ENCODE measurements around the gene ETS2.

The ETS2 gene

GRCh38 chr21:38777015-38777414, 28.7 kb upstream of the ETS2 start:
- Histone ChIP-seq H3K4me3 (ENCODE audit: low read depth in 1 of 5, low read length in 5 of 5) (no peak overlapping the region), H3K36me3 (ENCODE audit: control insufficient read depth in 5 of 5, insufficient read depth in 5 of 5, low read length in 5 of 5) (no peaks in the 10 kb centered on the region), H3K4me1 (ENCODE audit: control insufficient read depth in 5 of 5, insufficient read depth in 5 of 5, low read length in 5 of 5) (peaks cover 3 to 10% (median 3%) of the 10 kb centered on the region in 5 donors), H3K27ac (ENCODE audit: low read depth, low read length) (no peak overlapping the region), H3K9ac (ENCODE audit: low read length in 5 of 5) (no peak overlapping the region), H3K27me3 (ENCODE audit: control insufficient read depth in 5 of 5, insufficient read depth in 4 of 5, low read length in 5 of 5) (peaks cover 0 to 7% (median 2%) of the 10 kb centered on the region in 5 donors), H3K9me3 (ENCODE audit: control insufficient read depth in 5 of 5, low read length in 5 of 5) (peaks cover 9 to 18% (median 13%) of the 10 kb centered on the region in 5 donors)

- H3K9me3 ChIP-seq (ENCODE audit: control insufficient read depth in 5 of 5, low read length in 5 of 5) = peaks cover 13 to 23% (median 18%) of the 10 kb centered on the region in 5 donors
- peaks cover 0 to 7% (median 2%) of the 10 kb centered on the region in 5 donors for H3K27me3 ChIP-seq (ENCODE audit: control insufficient read depth in 5 of 5, insufficient read depth in 4 of 5, low read length in 5 of 5)
- H3K9ac ChIP-seq (ENCODE audit: low read length in 5 of 5) = no peak overlapping the region
- no peak overlapping the region for H3K27ac ChIP-seq (ENCODE audit: low read depth, low read length)
- H3K36me3 ChIP-seq (ENCODE audit: control insufficient read depth in 5 of 5, insufficient read depth in 5 of 5, low read length in 5 of 5) = no peaks in the 10 kb centered on the region
- peaks cover 3 to 10% (median 3%) of the 10 kb centered on the region in 5 donors for H3K4me1 ChIP-seq (ENCODE audit: control insufficient read depth in 5 of 5, insufficient read depth in 5 of 5, low read length in 5 of 5)
- H3K4me3 ChIP-seq (ENCODE audit: low read depth in 1 of 5, low read length in 5 of 5) = no peak overlapping the region
Observed at GRCh38 chr21:38777531-38777930, 28.2 kb upstream of the ETS2 start.

- no peak overlapping the region for H3K9ac ChIP-seq (ENCODE audit: low read length in 5 of 5)
- H3K4me3 ChIP-seq (ENCODE audit: low read depth in 1 of 5, low read length in 5 of 5) = no peak overlapping the region
- peaks cover 13 to 37% (median 29%) of the 10 kb centered on the region in 5 donors for H3K9me3 ChIP-seq (ENCODE audit: control insufficient read depth in 5 of 5, low read length in 5 of 5)
- H3K36me3 ChIP-seq (ENCODE audit: control insufficient read depth in 5 of 5, insufficient read depth in 5 of 5, low read length in 5 of 5) = no peaks in the 10 kb centered on the region
- no peaks in the 10 kb centered on the region for H3K27me3 ChIP-seq (ENCODE audit: control insufficient read depth in 5 of 5, insufficient read depth in 4 of 5, low read length in 5 of 5)
- no peak overlapping the region for H3K27ac ChIP-seq (ENCODE audit: low read depth, low read length)
- H3K4me1 ChIP-seq (ENCODE audit: control insufficient read depth in 5 of 5, insufficient read depth in 5 of 5, low read length in 5 of 5) = no peaks in the 10 kb centered on the region
Observed at GRCh38 chr21:38780879-38781278, 24.9 kb upstream of the ETS2 start.

DNA sequence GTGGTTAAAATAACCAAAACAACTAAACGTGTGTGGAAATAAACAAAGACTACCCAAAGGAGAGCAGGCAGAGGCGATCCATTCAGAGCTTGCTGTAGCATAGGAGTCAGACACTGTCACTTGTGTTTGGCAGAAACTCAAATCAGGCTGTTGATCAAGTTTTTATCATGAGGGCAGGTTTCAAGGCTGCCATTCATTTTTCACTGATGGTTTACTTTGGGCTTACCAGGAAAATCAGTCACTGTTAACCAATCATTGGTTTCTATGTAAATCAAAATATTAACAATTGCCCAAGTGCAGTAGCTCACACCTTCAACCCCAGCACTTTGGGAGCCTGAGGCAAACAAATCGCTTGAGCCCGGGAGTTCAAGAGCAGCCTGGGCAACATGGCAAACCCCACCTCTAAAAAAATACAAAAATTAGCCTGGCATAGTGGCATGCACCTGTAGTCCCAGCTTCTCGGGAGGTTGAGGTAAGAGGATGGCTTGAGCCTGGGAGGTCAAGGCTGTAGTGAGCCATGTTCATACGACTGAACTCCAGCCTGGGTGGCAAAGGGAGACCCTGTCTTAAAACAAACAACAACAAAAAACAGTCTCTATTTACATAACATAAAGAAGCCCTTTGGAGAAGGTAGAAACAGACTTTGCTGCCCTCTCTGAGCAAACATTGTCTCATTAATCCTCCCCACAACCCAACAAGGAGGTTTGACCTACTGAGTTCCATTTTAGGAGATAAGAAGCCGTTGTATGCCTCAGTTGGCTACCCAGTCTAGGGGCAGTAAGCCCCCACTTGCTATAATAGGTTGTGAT, 21.1 kb upstream of the ETS2 start:
- Histone ChIP-seq H3K36me3 (ENCODE audit: control insufficient read depth in 5 of 5, insufficient read depth in 5 of 5, low read length in 5 of 5) (no peaks in the 10 kb centered on the region), H3K9ac (ENCODE audit: low read length in 5 of 5) (no peak overlapping the region), H3K4me1 (ENCODE audit: control insufficient read depth in 5 of 5, insufficient read depth in 5 of 5, low read length in 5 of 5) (no peaks in the 10 kb centered on the region), H3K27ac (ENCODE audit: low read depth, low read length) (no peak overlapping the region), H3K9me3 (ENCODE audit: control insufficient read depth in 5 of 5, low read length in 5 of 5) (peaks cover 10 to 26% (median 21%) of the 10 kb centered on the region in 5 donors), H3K4me3 (ENCODE audit: low read depth in 1 of 5, low read length in 5 of 5) (no peak overlapping the region), H3K27me3 (ENCODE audit: control insufficient read depth in 5 of 5, insufficient read depth in 4 of 5, low read length in 5 of 5) (no peaks in the 10 kb centered on the region)

GRCh38 chr21:38785483-38785882, 20.2 kb upstream of the ETS2 start:
- H3K36me3 ChIP-seq (ENCODE audit: control insufficient read depth in 5 of 5, insufficient read depth in 5 of 5, low read length in 5 of 5) = no peaks in the 10 kb centered on the region
- no peak overlapping the region for H3K4me3 ChIP-seq (ENCODE audit: low read depth in 1 of 5, low read length in 5 of 5)
- no peak overlapping the region for H3K27ac ChIP-seq (ENCODE audit: low read depth, low read length)
- H3K27me3 ChIP-seq (ENCODE audit: control insufficient read depth in 5 of 5, insufficient read depth in 4 of 5, low read length in 5 of 5) = no peaks in the 10 kb centered on the region
- H3K9me3 ChIP-seq (ENCODE audit: control insufficient read depth in 5 of 5, low read length in 5 of 5) = peaks cover 10 to 26% (median 21%) of the 10 kb centered on the region in 5 donors
- H3K4me1 ChIP-seq (ENCODE audit: control insufficient read depth in 5 of 5, insufficient read depth in 5 of 5, low read length in 5 of 5) = no peaks in the 10 kb centered on the region
- H3K9ac ChIP-seq (ENCODE audit: low read length in 5 of 5) = no peak overlapping the region

- no peak overlapping the region for H3K27ac ChIP-seq (ENCODE audit: low read depth, low read length)
- H3K9me3 ChIP-seq (ENCODE audit: control insufficient read depth in 5 of 5, low read length in 5 of 5) = peaks cover 4 to 21% (median 15%) of the 10 kb centered on the region in 5 donors
- H3K27me3 ChIP-seq (ENCODE audit: control insufficient read depth in 5 of 5, insufficient read depth in 4 of 5, low read length in 5 of 5) = no peaks in the 10 kb centered on the region
- H3K9ac ChIP-seq (ENCODE audit: low read length in 5 of 5) = no peak overlapping the region
- no peaks in the 10 kb centered on the region for H3K4me1 ChIP-seq (ENCODE audit: control insufficient read depth in 5 of 5, insufficient read depth in 5 of 5, low read length in 5 of 5)
- H3K36me3 ChIP-seq (ENCODE audit: control insufficient read depth in 5 of 5, insufficient read depth in 5 of 5, low read length in 5 of 5) = no peaks in the 10 kb centered on the region
- H3K4me3 ChIP-seq (ENCODE audit: low read depth in 1 of 5, low read length in 5 of 5) = no peak overlapping the region
Observed at GRCh38 chr21:38787016-38787415, 18.7 kb upstream of the ETS2 start.

DNA sequence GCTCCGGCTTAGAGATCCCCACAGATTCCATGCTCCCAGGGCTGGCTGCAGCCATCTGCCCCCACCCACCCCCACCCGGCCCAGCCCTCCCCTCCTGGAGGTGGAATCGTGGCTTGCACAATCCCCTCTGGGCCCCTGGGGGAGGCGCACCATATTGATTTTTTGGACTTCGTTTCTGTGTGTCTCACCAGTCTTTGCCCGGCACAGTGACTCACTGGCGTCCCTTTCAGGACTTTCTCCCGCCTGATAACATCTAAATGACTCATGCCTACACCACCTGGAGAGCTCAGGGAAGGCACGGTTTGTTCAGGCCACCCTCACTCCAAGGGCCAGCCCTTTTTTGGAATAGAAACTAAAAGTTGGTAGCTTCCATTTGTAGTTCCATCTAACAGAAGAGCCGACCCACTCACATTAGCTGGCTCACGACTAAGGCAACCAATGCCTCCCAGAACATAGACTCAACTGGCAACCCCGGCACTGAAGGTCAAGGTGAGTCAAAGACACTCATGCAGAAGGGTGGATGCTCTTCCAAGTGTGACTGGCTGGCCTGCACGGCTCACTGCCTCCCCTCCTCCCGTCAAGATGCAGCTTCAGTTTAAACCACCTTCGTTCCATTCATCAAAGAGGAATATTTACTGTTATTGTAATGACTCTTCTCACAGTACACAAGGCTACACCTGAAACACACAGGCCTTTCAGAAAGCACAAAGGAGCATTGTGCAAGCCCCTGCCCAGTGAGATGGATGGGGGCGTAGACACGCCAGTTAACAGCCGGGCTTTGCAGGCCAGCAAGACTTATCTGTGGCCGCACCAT, 18.1 kb upstream of the ETS2 start:
- H3K27me3 ChIP-seq (ENCODE audit: control insufficient read depth in 5 of 5, insufficient read depth in 4 of 5, low read length in 5 of 5) = no peaks in the 10 kb centered on the region
- no peaks in the 10 kb centered on the region for H3K4me1 ChIP-seq (ENCODE audit: control insufficient read depth in 5 of 5, insufficient read depth in 5 of 5, low read length in 5 of 5)
- peaks cover 0 to 17% (median 10%) of the 10 kb centered on the region in 5 donors for H3K9me3 ChIP-seq (ENCODE audit: control insufficient read depth in 5 of 5, low read length in 5 of 5)
- H3K9ac ChIP-seq (ENCODE audit: low read length in 5 of 5) = no peak overlapping the region
- H3K36me3 ChIP-seq (ENCODE audit: control insufficient read depth in 5 of 5, insufficient read depth in 5 of 5, low read length in 5 of 5) = no peaks in the 10 kb centered on the region
- H3K27ac ChIP-seq (ENCODE audit: low read depth, low read length) = no peak overlapping the region
- H3K4me3 ChIP-seq (ENCODE audit: low read depth in 1 of 5, low read length in 5 of 5) = no peak overlapping the region

GRCh38 chr21:38788275-38788905, 17.3 kb upstream of the ETS2 start:
- Histone ChIP-seq H3K36me3 (ENCODE audit: control insufficient read depth in 5 of 5, insufficient read depth in 5 of 5, low read length in 5 of 5) (no peaks in the 10 kb centered on the region), H3K4me3 (ENCODE audit: low read depth in 1 of 5, low read length in 5 of 5) (no peak overlapping the region), H3K9me3 (ENCODE audit: control insufficient read depth in 5 of 5, low read length in 5 of 5) (peaks cover 0 to 9% (median 5%) of the 10 kb centered on the region in 5 donors), H3K27ac (ENCODE audit: low read depth, low read length) (no peak overlapping the region), H3K4me1 (ENCODE audit: control insufficient read depth in 5 of 5, insufficient read depth in 5 of 5, low read length in 5 of 5) (no peaks in the 10 kb centered on the region), H3K9ac (ENCODE audit: low read length in 5 of 5) (no peak overlapping the region), H3K27me3 (ENCODE audit: control insufficient read depth in 5 of 5, insufficient read depth in 4 of 5, low read length in 5 of 5) (no peaks in the 10 kb centered on the region)

DNA sequence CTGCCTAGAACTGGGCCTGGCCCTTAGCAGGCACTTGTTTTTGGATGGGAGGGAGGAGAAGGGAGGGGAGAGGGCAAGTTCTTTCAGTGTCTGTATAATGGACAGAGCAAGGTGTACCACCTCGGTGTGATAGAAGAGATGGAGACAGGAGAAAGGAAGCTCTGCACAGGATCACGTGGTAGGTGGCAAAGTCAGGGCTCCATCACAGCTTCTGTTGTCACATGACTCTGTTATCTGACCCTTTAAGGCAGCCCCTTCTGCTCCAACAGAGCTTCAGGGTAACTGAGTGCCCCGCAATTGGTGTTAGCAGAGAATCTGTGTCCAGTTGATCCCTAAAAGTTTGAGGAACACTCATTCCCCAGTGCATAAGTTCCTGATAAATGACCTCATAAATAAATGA, 16.5 kb upstream of the ETS2 start:
- Histone ChIP-seq H3K9me3 (ENCODE audit: control insufficient read depth in 5 of 5, low read length in 5 of 5) (peaks cover 0 to 4% (median 0%) of the 10 kb centered on the region in 5 donors), H3K27me3 (ENCODE audit: control insufficient read depth in 5 of 5, insufficient read depth in 4 of 5, low read length in 5 of 5) (no peaks in the 10 kb centered on the region), H3K9ac (ENCODE audit: low read length in 5 of 5) (no peak overlapping the region), H3K4me1 (ENCODE audit: control insufficient read depth in 5 of 5, insufficient read depth in 5 of 5, low read length in 5 of 5) (no peaks in the 10 kb centered on the region), H3K36me3 (ENCODE audit: control insufficient read depth in 5 of 5, insufficient read depth in 5 of 5, low read length in 5 of 5) (no peaks in the 10 kb centered on the region), H3K27ac (ENCODE audit: low read depth, low read length) (no peak overlapping the region), H3K4me3 (ENCODE audit: low read depth in 1 of 5, low read length in 5 of 5) (no peak overlapping the region)

GRCh38 chr21:38790059-38790458, 15.7 kb upstream of the ETS2 start:
- Histone ChIP-seq H3K9ac (ENCODE audit: low read length in 5 of 5) (no peak overlapping the region), H3K27me3 (ENCODE audit: control insufficient read depth in 5 of 5, insufficient read depth in 4 of 5, low read length in 5 of 5) (no peaks in the 10 kb centered on the region), H3K36me3 (ENCODE audit: control insufficient read depth in 5 of 5, insufficient read depth in 5 of 5, low read length in 5 of 5) (no peaks in the 10 kb centered on the region), H3K4me3 (ENCODE audit: low read depth in 1 of 5, low read length in 5 of 5) (no peak overlapping the region), H3K27ac (ENCODE audit: low read depth, low read length) (no peak overlapping the region), H3K4me1 (ENCODE audit: control insufficient read depth in 5 of 5, insufficient read depth in 5 of 5, low read length in 5 of 5) (no peaks in the 10 kb centered on the region), H3K9me3 (ENCODE audit: control insufficient read depth in 5 of 5, low read length in 5 of 5) (peaks cover 0 to 4% (median 0%) of the 10 kb centered on the region in 5 donors)
